HuH-7 (cell line): ENCODE data around the gene CCR6.

Experiments used
- DNase-seq: peaks from one replicate; pipeline ENCODE4 v3.0.0; 2011; ENCODE audit warnings: low spot score

Gene CCR6

DNA sequence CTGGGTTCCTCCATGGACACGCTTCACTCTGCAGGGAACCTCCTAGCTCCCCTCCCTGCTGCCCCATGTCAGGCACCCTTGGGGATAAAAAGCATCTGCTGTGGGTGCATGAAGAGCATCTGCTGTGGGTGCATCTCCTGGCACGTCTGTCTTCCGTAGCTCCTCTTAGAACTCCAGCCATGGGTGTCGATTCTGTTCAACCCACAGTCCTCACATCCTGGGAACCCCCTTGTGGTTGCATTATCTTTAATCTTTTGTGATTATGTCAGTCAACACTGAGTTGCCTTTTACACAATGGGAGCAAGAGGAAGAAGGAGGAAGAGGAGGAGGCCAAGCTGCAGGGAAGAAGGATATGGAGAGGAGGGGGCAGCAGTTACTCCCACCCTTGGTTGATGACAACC, 24.1 kb upstream of the CCR6 start:
- no peak for DNase-seq

DNA sequence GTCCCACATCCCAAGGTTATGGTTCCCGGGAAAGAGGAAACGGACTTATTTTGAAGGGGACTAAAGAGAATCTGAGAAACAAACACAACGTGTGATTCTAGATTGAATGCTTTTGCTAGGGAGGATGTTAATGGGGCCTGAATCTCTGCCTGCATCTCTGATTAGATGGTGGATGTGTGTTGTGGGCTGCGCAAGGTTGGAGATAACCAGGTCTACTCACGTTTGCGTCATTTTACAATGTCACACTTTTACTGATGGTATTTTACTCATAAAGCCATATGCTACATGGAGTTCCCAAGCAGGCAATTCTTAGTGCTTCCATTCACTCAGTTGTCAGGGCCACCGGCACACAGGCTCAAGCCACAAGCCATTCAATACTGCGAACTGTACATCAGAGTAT, 23.2 kb upstream of the CCR6 start:
- DNase-seq: no peak

DNA sequence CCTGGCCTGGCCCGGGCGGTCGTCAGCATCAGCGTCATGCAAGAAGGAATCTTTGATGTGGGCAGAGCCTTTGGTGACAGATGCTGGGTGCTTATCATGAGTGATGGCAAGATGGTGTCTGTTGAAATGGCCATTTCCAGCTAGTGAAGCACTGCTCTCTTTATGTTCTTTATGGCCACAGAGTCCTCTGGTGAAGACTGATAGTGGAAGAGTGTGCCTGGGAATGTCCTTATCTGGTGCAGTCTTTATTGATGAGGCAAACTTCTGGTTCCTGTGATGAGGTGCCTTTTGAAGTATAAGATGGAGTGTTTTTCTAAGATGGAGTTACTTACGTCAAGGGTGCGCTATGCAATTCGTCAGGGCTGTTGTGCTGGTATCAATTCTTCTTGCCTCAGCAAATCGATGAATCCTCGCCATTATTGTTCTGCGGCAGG, 22.6 kb upstream of the CCR6 start:
- DNase-seq: no peak

DNA sequence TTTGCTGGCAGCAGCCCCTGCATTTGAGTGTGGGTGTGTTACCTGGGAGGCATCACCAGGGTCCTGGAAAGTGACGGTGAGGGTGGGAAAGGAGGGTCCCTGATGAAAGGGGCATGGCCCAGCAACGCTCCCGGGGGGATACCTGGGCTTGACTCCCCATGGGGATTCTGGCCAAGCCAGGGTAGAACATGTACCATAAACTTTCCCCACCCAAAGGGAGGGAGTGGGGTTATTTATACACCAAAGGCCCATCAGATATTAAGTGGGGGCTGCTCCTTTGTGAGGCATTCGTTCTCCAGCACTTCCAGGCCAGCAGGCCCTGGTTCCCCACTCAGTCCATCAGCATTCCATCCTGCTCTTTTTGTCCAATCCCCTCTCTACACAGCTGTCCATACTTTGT, 20.6 kb upstream of the CCR6 start:
- no peak for DNase-seq

- no peak for DNase-seq
These were observed 19.6 kb upstream of the CCR6 start for GRCh38 chr6:167103041-167103891.

GRCh38 chr6:167104388-167104787, 18.5 kb upstream of the CCR6 start:
- DNase-seq: no peak

DNA sequence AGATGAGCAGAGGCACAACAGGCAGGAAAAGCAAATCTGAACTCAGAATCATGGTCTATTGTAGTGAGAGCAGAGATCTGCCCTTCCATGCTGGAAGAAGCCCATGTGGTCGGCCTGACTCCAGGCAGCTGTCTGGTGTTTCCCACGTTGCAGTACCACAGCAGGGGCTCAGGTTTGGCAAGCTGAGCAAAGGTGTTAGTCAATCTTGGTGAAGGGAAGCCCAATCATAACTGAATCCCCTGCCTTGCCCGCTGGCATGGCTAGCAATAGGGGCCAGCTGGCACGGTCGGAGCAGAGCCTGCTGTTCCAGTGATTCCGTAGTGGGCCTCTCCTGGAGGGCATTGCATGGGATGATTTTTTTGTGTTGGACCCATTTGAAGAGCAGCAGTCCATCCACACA, 17.8 kb upstream of the CCR6 start:
- DNase-seq: no peak

DNA sequence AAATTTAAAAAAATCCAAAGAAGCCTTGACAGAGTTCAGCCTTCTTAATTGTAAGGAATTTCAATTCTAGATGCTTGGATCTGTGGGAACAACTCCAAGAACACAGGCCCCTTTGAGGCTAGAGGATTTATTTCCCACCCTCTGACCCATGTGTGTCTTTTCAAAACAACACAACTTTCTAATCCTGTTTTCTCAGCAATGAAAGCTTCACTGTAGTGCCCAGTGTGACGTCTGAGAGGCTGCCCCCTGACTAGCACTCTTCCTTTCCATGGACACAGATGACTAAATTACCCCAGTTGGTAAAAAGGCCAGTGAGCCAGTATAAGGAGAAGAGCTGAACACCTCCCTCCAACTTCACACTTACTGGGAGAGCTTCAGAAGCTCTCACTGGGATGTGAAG, 16.5 kb upstream of the CCR6 start:
- DNase-seq: no peak

- no peak for DNase-seq
These were observed 15.1 kb upstream of the CCR6 start for GRCh38 chr6:167107787-167108186.

DNA sequence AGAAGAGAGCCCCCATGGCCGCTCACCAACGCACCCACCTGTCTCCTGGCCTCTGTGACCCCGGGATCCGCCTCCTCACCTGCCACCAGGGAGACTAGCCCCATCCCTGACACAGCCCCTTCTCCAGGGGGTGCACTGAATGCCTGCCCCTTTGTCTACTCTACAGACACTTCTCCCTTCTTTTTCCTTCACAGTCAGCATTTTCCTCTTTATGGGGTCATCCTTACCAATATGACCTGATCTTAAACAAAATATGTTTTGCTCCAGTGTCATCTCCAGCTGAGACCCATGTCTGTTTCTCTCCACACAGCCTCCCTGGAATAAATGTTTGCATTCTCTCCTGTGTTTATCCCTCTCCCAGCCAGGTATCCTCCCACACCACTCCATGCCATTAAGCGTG, 14.6 kb upstream of the CCR6 start:
- DNase-seq: no peak

DNA sequence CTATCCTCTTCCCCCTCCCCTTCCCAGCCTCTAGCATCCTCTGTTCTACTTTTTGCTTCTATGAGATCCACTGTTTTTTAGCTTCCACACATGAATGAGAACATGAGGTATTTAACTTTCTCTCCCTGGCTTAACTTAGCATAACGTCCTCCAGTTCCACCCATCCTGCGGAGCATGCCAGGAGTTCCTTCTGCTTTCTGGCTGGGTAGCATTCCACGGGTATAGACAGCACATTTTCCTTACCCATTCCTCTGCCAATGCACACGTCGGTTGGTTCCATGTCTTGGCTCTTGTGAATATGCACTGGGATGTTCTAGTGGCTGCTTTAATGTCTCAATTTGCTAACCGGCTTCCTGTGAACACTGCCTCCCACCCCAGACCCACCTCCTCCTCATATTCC, 13.2 kb upstream of the CCR6 start:
- DNase-seq: no peak

- no peak for DNase-seq
These were observed 11.3 kb upstream of the CCR6 start for GRCh38 chr6:167111597-167111996.

DNA sequence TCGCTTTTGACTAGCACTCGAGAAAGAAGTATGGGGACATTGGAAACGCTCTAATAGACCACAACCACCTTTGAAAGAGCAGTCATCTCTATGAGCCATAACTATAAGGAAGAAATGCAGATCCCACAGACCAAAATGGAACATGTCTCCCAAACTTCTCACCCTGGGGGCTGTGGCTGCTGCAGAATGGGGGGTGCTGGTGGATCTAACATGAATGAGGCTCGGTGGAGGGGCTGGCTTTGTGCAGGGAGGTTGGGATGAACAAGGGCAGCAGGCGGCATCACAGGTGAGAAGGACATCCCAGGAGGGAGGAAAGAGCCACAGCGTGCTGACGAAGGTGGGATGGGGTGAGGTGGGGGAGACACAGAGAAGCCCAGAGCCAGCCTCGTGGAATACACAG, 10.5 kb upstream of the CCR6 start:
- DNase-seq: no peak

DNA sequence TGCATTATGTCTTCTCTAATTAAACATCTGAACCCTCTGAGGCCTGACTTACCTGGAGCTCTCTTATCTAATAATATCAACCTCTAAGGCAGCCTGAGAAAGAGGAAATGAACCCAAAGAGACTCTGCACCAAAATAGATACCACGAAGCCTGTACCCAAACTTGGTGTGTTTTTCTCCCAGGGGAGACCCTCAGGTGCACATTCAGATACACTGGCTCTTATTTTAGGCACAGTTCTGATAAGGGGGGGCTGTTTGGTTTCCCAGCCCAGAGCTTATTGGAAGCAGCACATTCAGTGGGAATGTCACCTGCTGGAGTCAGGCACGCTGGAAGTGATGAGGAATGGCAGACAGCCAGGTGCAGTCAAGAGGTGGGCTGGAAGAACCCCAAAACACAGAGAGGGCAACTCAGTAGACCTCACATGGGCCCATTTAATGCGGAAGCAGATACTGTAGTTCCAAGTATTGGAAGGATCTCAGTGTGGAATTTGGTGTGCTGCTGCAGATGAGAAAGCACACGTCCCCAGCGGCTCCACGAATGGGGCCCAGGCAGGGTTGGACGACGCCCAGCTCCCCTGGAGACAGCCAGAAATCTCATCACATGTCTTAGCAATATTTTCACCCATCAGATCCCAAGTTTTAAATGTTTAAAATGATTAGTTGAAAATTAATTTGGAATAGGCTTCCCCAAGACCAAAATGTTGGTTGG, 9.7 kb upstream of the CCR6 start:
- DNase-seq: no peak

- no peak for DNase-seq
These were observed 8.7 kb upstream of the CCR6 start for GRCh38 chr6:167113935-167114910.

GRCh38 chr6:167115054-167115453, 7.8 kb upstream of the CCR6 start:
- DNase-seq: no peak

DNA sequence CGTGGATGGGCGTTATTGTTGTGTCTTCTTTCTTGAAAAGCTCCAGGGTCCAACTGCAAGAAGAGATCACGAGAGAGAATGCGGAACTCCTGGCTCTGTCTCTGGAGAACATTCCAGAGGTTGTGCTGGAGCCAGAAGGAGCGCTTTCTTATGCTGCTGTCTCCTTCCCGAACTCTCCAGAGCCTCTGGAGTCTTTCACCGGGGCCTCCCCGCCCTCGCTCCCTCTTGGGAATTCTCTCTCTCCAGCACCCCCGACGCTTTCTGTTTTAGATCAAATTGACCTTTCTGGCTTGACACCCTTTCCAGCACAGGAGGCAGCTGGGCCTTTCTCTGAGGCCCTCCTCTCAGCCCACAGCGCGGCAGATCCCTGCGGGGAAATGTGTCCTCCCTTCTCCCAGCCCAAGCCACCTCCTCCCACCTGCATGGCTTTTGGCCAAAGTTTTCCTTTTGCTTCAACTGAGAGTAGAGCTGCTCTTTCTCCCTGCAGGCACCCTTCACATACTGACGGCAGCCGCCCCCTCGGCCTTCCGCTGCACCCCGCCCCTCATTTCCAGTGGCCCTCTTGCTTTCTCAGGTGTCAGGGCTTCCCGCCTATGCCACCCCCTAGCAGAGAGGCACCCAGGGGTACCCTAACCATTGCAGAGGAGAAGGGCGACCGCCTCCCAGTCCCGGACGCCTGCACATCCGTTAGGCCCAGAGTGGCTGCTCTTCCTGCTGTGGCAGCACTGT, 6.6 kb upstream of the CCR6 start:
- no peak for DNase-seq

GRCh38 chr6:167116838-167117228, 6.1 kb upstream of the CCR6 start:
- no peak for DNase-seq

DNA sequence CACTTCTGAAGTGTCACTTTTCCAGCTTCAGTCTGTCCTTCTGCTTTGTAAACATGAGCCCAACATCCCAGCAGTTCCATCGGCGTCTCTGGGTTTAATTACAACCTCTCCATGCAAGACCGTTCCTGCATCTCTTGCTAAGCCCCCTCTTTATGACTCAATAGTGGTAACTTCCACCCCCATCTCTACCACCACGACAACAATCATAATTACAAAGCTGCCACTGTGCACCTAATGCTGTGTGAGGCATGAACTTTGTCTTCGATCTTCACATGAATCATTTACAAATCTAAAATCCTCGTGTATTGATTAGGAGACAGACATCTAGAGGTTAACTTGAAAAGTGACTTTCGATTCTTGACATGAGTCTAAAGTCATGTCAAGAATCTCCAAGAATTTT, 4.9 kb upstream of the CCR6 start:
- DNase-seq: no peak

DNA sequence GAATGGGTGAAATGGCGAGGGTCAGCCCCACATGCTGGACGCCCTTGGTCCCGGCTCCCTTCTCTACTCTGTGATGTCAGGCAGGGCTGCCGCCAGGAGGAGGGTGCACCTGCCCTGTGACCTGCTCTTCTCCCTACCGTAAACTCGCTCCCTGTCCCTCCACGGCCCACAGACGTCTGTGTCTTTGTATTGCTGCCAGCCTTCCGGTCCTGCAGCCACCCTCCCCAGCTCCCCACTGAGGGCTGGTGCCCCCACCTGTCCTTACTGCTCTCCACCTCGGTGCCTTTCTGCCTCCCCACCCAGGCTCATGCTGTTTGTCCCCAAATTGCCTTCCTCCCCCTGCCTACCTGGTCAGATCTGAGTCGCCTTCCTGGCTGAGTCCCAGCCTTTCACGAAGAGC, 4.1 kb upstream of the CCR6 start:
- DNase-seq: no peak

DNA sequence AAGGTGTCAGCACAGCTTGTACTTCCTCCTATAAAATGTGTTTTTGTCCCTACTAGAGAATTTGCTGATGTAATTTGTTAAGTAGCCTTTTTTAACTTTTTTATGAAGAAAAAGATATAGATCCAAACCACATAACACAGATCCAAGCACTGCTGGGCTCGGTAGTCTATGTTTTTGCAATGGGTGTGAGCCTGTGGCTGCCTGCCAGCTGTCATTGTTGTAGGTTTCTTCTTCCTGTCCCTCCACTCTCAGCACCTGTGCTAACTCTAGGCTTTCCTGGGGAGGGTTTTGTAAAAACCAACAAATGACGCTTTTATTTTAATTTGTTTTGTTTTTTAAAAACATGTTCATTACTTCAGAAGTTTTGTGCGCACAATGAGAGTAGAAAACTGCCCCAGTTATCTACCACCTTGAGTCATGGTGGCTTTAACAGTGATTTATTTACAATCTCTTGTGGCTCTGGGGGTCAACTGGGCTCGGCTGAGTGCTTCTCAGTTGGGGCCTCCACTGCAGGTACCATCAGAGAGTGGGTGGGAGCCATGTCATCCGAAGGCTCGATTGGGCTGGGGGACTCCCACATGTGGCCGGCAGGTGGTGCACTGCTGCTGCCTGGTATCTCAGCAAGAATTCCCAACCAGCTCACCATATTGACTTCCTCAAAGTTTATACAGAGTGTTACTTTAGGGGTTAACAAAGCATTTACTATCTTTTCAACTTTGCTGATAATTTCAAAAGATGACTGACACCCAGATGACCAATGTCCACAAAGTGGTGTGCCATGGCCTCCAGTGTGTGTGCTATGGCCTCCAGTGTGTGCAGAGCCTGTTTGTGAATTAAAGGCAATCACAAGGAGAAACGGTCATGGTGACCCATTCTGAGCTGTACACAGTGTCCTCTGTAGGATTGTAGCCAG, 3.0 kb upstream of the CCR6 start:
- peak; percentile 70 for DNase-seq
